Stomach (tissue), 9 donors: Measurements from ENCODE around the gene FOXP2. TPM values are rescaled to one million over a fixed set of nuclear protein-coding genes. Genes with fewer than 3 reads are reported as not detected.

Source experiments
- DNase-seq, 2 donors: peaks; one replicate each; pipeline versions ENCODE4 v3.0.0 to v3.0.0-alpha.2; 2013 to 2019
- H3K27ac ChIP-seq, 5 donors: fragments of 200-600 bp in 4 of 5; sonication (generic) in 4 of 5; one replicate each; pipeline ENCODE4 v1.5.1; 2013 to 2019; ENCODE audit warnings: mild to moderate bottlenecking in 1 of 5, moderate library complexity in 1 of 5
- H3K27me3 ChIP-seq, 3 donors: fragments of 200-600 bp; sonication (generic); one replicate each; pipeline ENCODE4 v1.5.1; 2017 to 2019; ENCODE audit warnings: mixed run types in 1 of 3
- H3K36me3 ChIP-seq, 4 donors: fragments of 200-600 bp; sonication (generic); 1 replicate in 3 of 4; 2 replicates in 1 of 4; pipeline ENCODE4 v1.5.1; 2016 to 2019
- H3K4me1 ChIP-seq, 4 donors: fragments of 200-600 bp; sonication (generic); one replicate each; pipeline ENCODE4 v1.5.1; 2016 to 2019
- H3K4me3 ChIP-seq, 4 donors: fragments of 200-600 bp; sonication (generic) in 3 of 4; one replicate each; pipeline ENCODE4 v1.5.1; 2016 to 2019; ENCODE audit warnings: mild to moderate bottlenecking in 1 of 4
- H3K9me3 ChIP-seq, 4 donors: fragments of 200-600 bp; sonication (generic); one replicate each; pipeline ENCODE4 v1.5.1; 2016 to 2019
- EP300 ChIP-seq: sonication (generic); formaldehyde crosslinking; IDR thresholded peaks from one replicate; pipeline ENCODE4 v1.6.1; 2017; ENCODE audit warnings: antibody characterized with exemption
- POLR2A ChIP-seq, 4 donors: fragments of 450-650 bp; IDR thresholded peaks; one replicate each; pipeline ENCODE4 v1.6.1; 2016; ENCODE audit warnings: antibody characterized with exemption in 4 of 4, control low read depth in 2 of 4, mild to moderate bottlenecking in 1 of 4, moderate library complexity in 1 of 4
- POLR2AphosphoS5 ChIP-seq, 3 donors: sonication (generic); formaldehyde crosslinking; IDR thresholded peaks; one replicate each; pipeline ENCODE4 v1.6.1; 2016; ENCODE audit warnings: antibody characterized with exemption in 3 of 3
- WGBS, 5 donors: extraction: QIAGEN DNeasy Blood & Tissue Kit in 3 of 5; methylation state at CpG; one replicate each; pipeline versions ENCODE4 v1.1.5 to v1.1.7; 2013 to 2018; 5-methylcytosine and 5-hydroxymethylcytosine counted together
- intact Hi-C: fragments of 100-400 bp; cut with DNase I; formaldehyde crosslinking; loops from one replicate; pipeline ENCODE4 v1.15.1; 2023; ENCODE audit warnings: low total_unique reads
- polyA plus RNA-seq, 3 donors: library from polyadenylated mRNA; stranded (reverse); fragments of 200-250 nt; gene quantifications; one replicate each; pipeline ENCODE4 v1.2.3, GENCODE V29; 2013
- total RNA-seq, 5 donors: library from RNA; depleted of rRNA; stranded (reverse); fragments of >200 nt; gene quantifications; one replicate each; pipeline versions ENCODE4 v1.1.0 to v1.2.3, GENCODE V29; 2014 to 2016
- TF ChIP-seq, protein P1 (sequence below), 7 experiments: fragments of 450-650 bp in 4 of 7; fragments of 200-600 bp in 3 of 7; sonication (generic) in 3 of 7; IDR thresholded peaks; one replicate each; pipeline ENCODE4 v1.5.1; 2016 to 2019; ENCODE audit warnings: antibody characterized with exemption in 7 of 7, control low read depth in 2 of 7, mild to moderate bottlenecking in 1 of 7
- donor health status: healthy with polysubstance abuse.
- donor health status: Bipolar disorder and iron deficiency.
- donor health status: healthy.

The FOXP2 gene
- total and polyA plus RNA-seq, 8 donors = 0.92 to 51.6 (median 7.1) TPM

DNA sequence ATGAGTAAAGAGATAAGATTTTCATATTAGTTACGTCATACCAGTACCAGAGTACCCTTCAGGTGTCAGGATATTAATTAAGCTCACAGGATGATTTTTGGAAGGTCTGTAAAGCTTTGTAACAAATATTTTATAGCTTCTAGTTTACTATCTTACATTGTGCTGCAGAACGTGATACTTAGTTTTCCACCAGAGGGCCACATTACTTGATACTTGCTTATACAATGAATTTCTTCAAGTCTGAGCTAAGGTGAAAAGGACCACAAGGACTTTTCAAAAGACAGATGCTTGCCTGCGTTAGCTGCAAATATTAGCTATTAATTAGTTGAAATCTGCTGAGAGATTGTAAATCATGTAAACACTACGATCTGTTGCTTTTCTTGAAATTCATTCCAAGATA lies 12.2 kb downstream of the FOXP2 start:
- Histone ChIP-seq H3K27me3 (no peaks in the 10 kb centered on the region), H3K4me1 (peaks cover 0 to 12% (median 0%) of the 10 kb centered on the region in 4 donors), H3K9me3 (no peaks in the 10 kb centered on the region), H3K36me3 (no peaks in the 10 kb centered on the region), H3K27ac (no peak overlapping the region), H3K4me3 (no peak overlapping the region)
- intact Hi-C loops = no loop called here
- no peak for TF ChIP-seq POLR2AphosphoS5 (IDR thresholded peaks at IDR 0.05)
- TF ChIP-seq, protein P1, sequence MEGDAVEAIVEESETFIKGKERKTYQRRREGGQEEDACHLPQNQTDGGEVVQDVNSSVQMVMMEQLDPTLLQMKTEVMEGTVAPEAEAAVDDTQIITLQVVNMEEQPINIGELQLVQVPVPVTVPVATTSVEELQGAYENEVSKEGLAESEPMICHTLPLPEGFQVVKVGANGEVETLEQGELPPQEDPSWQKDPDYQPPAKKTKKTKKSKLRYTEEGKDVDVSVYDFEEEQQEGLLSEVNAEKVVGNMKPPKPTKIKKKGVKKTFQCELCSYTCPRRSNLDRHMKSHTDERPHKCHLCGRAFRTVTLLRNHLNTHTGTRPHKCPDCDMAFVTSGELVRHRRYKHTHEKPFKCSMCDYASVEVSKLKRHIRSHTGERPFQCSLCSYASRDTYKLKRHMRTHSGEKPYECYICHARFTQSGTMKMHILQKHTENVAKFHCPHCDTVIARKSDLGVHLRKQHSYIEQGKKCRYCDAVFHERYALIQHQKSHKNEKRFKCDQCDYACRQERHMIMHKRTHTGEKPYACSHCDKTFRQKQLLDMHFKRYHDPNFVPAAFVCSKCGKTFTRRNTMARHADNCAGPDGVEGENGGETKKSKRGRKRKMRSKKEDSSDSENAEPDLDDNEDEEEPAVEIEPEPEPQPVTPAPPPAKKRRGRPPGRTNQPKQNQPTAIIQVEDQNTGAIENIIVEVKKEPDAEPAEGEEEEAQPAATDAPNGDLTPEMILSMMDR (IDR thresholded peaks at IDR 0.05) = peak in 2 of 7 experiments; percentile 13 to 18
- no peak for TF ChIP-seq EP300
- TF ChIP-seq POLR2A (IDR thresholded peaks at IDR 0.05) = no peak
- WGBS, 5 donors = 48 to 62% (median 52%) methylated on average over 4 of the region's 4 CpGs
- DNase-seq = peak in 1 of 2 donors; percentile 62

DNA sequence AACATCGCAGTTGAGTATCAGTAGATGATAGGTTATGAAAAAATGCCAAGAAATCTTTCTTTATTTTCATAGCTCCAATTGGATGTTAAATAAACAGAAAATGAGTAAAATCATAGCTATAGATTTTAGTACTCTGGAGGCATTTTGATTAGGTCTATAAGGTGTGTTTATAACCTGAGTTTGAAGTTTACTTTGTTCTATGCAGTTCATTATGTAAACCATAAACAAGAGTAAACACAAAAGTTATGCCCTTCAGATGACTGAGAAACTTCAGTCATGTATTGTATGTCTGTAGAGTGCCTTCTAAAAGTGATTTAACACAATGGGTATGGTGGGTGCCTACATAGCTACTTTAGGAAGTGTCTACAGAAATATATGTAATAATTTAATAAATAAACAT lies 13.6 kb downstream of the FOXP2 start:
- Histone ChIP-seq H3K36me3 (no peaks in the 10 kb centered on the region), H3K27ac (no peak overlapping the region), H3K4me1 (peaks cover 0 to 6% (median 0%) of the 10 kb centered on the region in 4 donors), H3K9me3 (no peaks in the 10 kb centered on the region), H3K4me3 (no peak overlapping the region), H3K27me3 (no peaks in the 10 kb centered on the region)
- 55 to 73% (median 63%) methylated on average over 1 of the region's 1 CpG for WGBS, 5 donors
- intact Hi-C loops = no loop called here
- no peak for DNase-seq
- TF ChIP-seq EP300 (no peak), POLR2A (IDR thresholded peaks at IDR 0.05) (no peak), POLR2AphosphoS5 (IDR thresholded peaks at IDR 0.05) (no peak)
- TF ChIP-seq, protein P1 (IDR thresholded peaks at IDR 0.05) = no peak

DNA sequence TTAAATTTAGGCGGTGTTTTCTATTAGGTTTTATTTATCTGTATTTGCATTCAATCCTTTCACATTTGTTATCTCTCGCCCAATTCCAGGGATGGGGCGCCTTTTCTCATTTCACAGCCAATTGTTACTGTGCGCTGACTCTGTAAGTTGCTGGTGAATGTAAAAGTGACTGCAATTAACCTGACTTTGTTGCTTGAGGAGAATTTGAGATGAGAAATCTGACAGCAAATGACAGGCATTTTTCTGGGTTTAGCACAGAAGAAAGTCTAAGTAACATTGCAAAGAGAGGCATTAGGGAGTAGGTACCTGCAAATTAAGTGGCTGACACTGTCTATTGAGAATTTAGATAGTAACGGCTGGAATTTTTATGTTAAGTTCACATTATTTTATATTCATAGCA lies 16.6 kb downstream of the FOXP2 start:
- TF ChIP-seq POLR2A (IDR thresholded peaks at IDR 0.05) (no peak), POLR2AphosphoS5 (IDR thresholded peaks at IDR 0.05) (no peak), EP300 (no peak)
- TF ChIP-seq, protein P1 (IDR thresholded peaks at IDR 0.05) = no peak
- Histone ChIP-seq H3K27ac (no peak overlapping the region), H3K9me3 (no peaks in the 10 kb centered on the region), H3K36me3 (no peaks in the 10 kb centered on the region), H3K4me3 (no peak overlapping the region), H3K27me3 (no peaks in the 10 kb centered on the region), H3K4me1 (no peaks in the 10 kb centered on the region)
- intact Hi-C loops = no loop called here
- no peak for DNase-seq
- WGBS, 5 donors = 86 to 94% (median 89%) methylated on average over 5 of the region's 5 CpGs

DNA sequence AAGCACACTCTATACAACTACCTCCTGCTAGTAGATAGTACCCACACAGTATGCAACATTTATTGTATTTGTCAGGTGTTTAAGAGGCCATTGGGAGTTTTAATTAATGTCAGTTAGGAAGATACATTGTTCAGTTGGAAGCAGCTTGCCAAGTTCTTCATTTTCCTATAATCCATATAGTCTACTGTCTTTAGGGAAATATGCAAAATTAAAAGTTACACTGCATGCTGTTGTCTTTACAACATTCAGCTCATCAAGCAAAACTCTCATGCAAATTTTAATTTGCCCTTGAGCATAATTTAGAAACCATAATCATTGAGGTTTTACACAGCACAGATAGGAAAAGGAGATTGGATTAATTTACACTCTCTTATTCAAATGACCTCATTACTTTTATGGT lies 17.4 kb downstream of the FOXP2 start:
- H3K9me3 ChIP-seq = no peaks in the 10 kb centered on the region
- no peaks in the 10 kb centered on the region for H3K4me1 ChIP-seq
- H3K36me3 ChIP-seq = no peaks in the 10 kb centered on the region
- H3K27ac ChIP-seq = no peak overlapping the region
- TF ChIP-seq, protein P1 (IDR thresholded peaks at IDR 0.05) = no peak
- TF ChIP-seq POLR2A (IDR thresholded peaks at IDR 0.05) = no peak
- TF ChIP-seq EP300 = no peak
- TF ChIP-seq POLR2AphosphoS5 (IDR thresholded peaks at IDR 0.05) = no peak
- H3K4me3 ChIP-seq = no peak overlapping the region
- no peak for DNase-seq
- no peaks in the 10 kb centered on the region for H3K27me3 ChIP-seq
- intact Hi-C loops = no loop called here
